MM.1S (cell line): Measurements from ENCODE around the gene SLC24A3.

ENCODE experiments used
- DNase-seq: peaks from one replicate; pipeline ENCODE4 v3.0.0-alpha.2; 2015
- H2AFZ ChIP-seq: fragments of 300-600 bp; sonication (generic); 2 replicates; pipeline ENCODE4 v1.6.0; 2016; ENCODE audit warnings: antibody characterized with exemption, low read length
- H3F3A ChIP-seq: fragments of 300-600 bp; sonication (generic); 2 replicates; pipeline ENCODE4 v1.6.1; 2016; ENCODE audit warnings: mild to moderate bottlenecking, antibody characterized with exemption, low read length, moderate library complexity, mixed read lengths; ENCODE audit not compliant: insufficient read depth
- H3K27ac ChIP-seq: fragments of 300-600 bp; sonication (generic); 2 replicates; pipeline ENCODE4 v1.5.1; 2016; ENCODE audit warnings: mild to moderate bottlenecking, low read length
- H3K27me3 ChIP-seq: fragments of 300-600 bp; sonication (generic); replicated peaks from 2 replicates; pipeline ENCODE4 v1.6.0; 2016; ENCODE audit warnings: low read length; ENCODE audit not compliant: insufficient read depth
- H3K36me3 ChIP-seq: fragments of 300-600 bp; sonication (generic); replicated peaks from 2 replicates; pipeline ENCODE4 v1.6.1; 2016; ENCODE audit warnings: mild to moderate bottlenecking, low read length, mixed read lengths; ENCODE audit not compliant: insufficient read depth
- H3K4me1 ChIP-seq: fragments of 300-600 bp; sonication (generic); 2 replicates; pipeline ENCODE4 v1.6.1; 2016; ENCODE audit warnings: low read length, mixed read lengths
- H3K4me2 ChIP-seq: fragments of 300-600 bp; sonication (generic); 2 replicates; pipeline ENCODE4 v1.6.0; 2016; ENCODE audit warnings: low read depth, low read length
- H3K4me3 ChIP-seq: fragments of 300-600 bp; sonication (generic); 2 replicates; pipeline ENCODE4 v1.5.1; 2016; ENCODE audit warnings: low read length, mixed read lengths
- H3K79me2 ChIP-seq: fragments of 300-600 bp; sonication (generic); 2 replicates; pipeline ENCODE4 v1.6.1; 2016; ENCODE audit warnings: mixed run types, low read length, mixed read lengths
- H3K9ac ChIP-seq: fragments of 300-600 bp; sonication (generic); 2 replicates; pipeline ENCODE4 v1.6.1; 2016; ENCODE audit warnings: low read length, mixed read lengths
- H3K9me2 ChIP-seq: fragments of 300-600 bp; sonication (generic); replicated peaks from 2 replicates; pipeline ENCODE4 v1.6.1; 2016; ENCODE audit warnings: mild to moderate bottlenecking, low read length, mixed read lengths; ENCODE audit not compliant: insufficient read depth
- H3K9me3 ChIP-seq: fragments of 300-600 bp; sonication (generic); replicated peaks from 2 replicates; pipeline ENCODE4 v1.6.1; 2016; ENCODE audit warnings: mild to moderate bottlenecking, low read length, mixed read lengths; ENCODE audit not compliant: insufficient read depth
- H4K20me1 ChIP-seq: fragments of 300-600 bp; sonication (generic); 2 replicates; pipeline ENCODE4 v1.6.1; 2016; ENCODE audit warnings: mild to moderate bottlenecking, low read length, moderate library complexity, mixed read lengths; ENCODE audit not compliant: insufficient read depth
- CTCF ChIP-seq: fragments of 300-600 bp; sonication (generic); IDR thresholded peaks from 2 replicates; pipeline ENCODE4 v1.5.1; 2016; ENCODE audit warnings: antibody characterized with exemption, low read length, mixed read lengths
- EZH2 ChIP-seq: fragments of 300-600 bp; sonication (generic); optimal IDR thresholded peaks from 2 replicates; pipeline ENCODE3; 2017; ENCODE audit warnings: low read depth, mild to moderate bottlenecking, antibody characterized with exemption, low read length, mixed read lengths
- EZH2phosphoT487 ChIP-seq: fragments of 300-600 bp; sonication (generic); IDR thresholded peaks from 2 replicates; pipeline ENCODE4 v1.6.1; 2018; ENCODE audit warnings: antibody characterized with exemption, low read length

Gene SLC24A3

GRCh38 chr20:19435821-19436220, 223.4 kb downstream of the SLC24A3 start:
- H4K20me1 ChIP-seq: no peaks in the 10 kb centered on the region
- no peaks in the 10 kb centered on the region for H3K9me2 ChIP-seq
- no peaks in the 10 kb centered on the region for H3F3A ChIP-seq
- H3K9ac ChIP-seq: no peak overlapping the region
- H3K36me3 ChIP-seq: no peaks in the 10 kb centered on the region
- no peaks in the 10 kb centered on the region for H3K27me3 ChIP-seq
- no peak overlapping the region for H3K27ac ChIP-seq
- no peaks in the 10 kb centered on the region for H3K9me3 ChIP-seq
- H3K4me3 ChIP-seq: no peak overlapping the region
- no peak for DNase-seq
- H3K4me2 ChIP-seq: no peak overlapping the region
- H3K79me2 ChIP-seq: no peaks in the 10 kb centered on the region
- no peak overlapping the region for H2AFZ ChIP-seq
- H3K4me1 ChIP-seq: no peaks in the 10 kb centered on the region
- TF ChIP-seq EZH2phosphoT487: no peak
- TF ChIP-seq CTCF: no peak
- TF ChIP-seq EZH2: no peak

- no peak for DNase-seq
- Histone ChIP-seq H4K20me1 (no peaks in the 10 kb centered on the region), H3K36me3 (no peaks in the 10 kb centered on the region), H3K9me3 (no peaks in the 10 kb centered on the region), H3K9me2 (no peaks in the 10 kb centered on the region), H3F3A (no peaks in the 10 kb centered on the region), H3K4me1 (no peaks in the 10 kb centered on the region), H3K27ac (no peak overlapping the region), H3K79me2 (no peaks in the 10 kb centered on the region), H3K4me3 (no peak overlapping the region), H2AFZ (no peak overlapping the region), H3K27me3 (no peaks in the 10 kb centered on the region), H3K9ac (no peak overlapping the region), H3K4me2 (no peak overlapping the region)
- TF ChIP-seq EZH2phosphoT487 (no peak), CTCF (no peak), EZH2 (no peak)
Measured at GRCh38 chr20:19438488-19438887, 226.0 kb downstream of the SLC24A3 start.

- peak; percentile 20 for DNase-seq
- Histone ChIP-seq H3K27me3 (no peaks in the 10 kb centered on the region), H3K27ac (no peak overlapping the region), H4K20me1 (no peaks in the 10 kb centered on the region), H3K4me3 (no peak overlapping the region), H3K79me2 (no peaks in the 10 kb centered on the region), H3K4me1 (no peaks in the 10 kb centered on the region), H3K9me2 (no peaks in the 10 kb centered on the region), H3K9ac (no peak overlapping the region), H3F3A (no peaks in the 10 kb centered on the region), H3K4me2 (no peak overlapping the region), H3K36me3 (no peaks in the 10 kb centered on the region), H3K9me3 (no peaks in the 10 kb centered on the region), H2AFZ (0 out of 2 replicates have a peak overlapping the region, but pooled peaks have one; percentile 27)
- TF ChIP-seq EZH2phosphoT487 (no peak), EZH2 (no peak), CTCF (no peak)
Measured at GRCh38 chr20:19440660-19441527, 228.5 kb downstream of the SLC24A3 start.
